ENCODE measurements around the gene PLXDC1.

- no peak for TF ChIP-seq ZBTB7A (tag by site-specific recombination; IDR thresholded peaks at IDR 0.05; ENCODE audit: low read depth)
- TF ChIP-seq CTCF (tag by site-specific recombination; IDR thresholded peaks at IDR 0.05), result no peak
- no peak for TF ChIP-seq ATF2 (tag by site-specific recombination; IDR thresholded peaks at IDR 0.05; ENCODE audit: low read depth)
- no peak for TF ChIP-seq REST (tag by site-specific recombination; IDR thresholded peaks at IDR 0.05)
- no peak for TF ChIP-seq ZNF114 (tag by site-specific recombination; IDR thresholded peaks at IDR 0.05)
- no peak for TF ChIP-seq ZNF354C (tag by site-specific recombination; IDR thresholded peaks at IDR 0.05; ENCODE audit: borderline replicate concordance, low read depth)
- TF ChIP-seq ZNF488 (tag by site-specific recombination; IDR thresholded peaks at IDR 0.05), result no peak
- TF ChIP-seq ZNF426 (tag by site-specific recombination; IDR thresholded peaks at IDR 0.05), result no peak
- no peak for TF ChIP-seq ZNF324 (tag by site-specific recombination; IDR thresholded peaks at IDR 0.05)
- no peak for TF ChIP-seq KLF10 (tag by site-specific recombination; IDR thresholded peaks at IDR 0.05)
- no peak for TF ChIP-seq ZNF138 (tag by site-specific recombination; IDR thresholded peaks at IDR 0.05; ENCODE audit: borderline replicate concordance)
- no peak for TF ChIP-seq TSHZ1 (tag by site-specific recombination; IDR thresholded peaks at IDR 0.05; ENCODE audit: borderline replicate concordance)
- TF ChIP-seq ZNF747 (tag by site-specific recombination; IDR thresholded peaks at IDR 0.05), result no peak
- no peak for TF ChIP-seq INSM2 (tag by site-specific recombination; IDR thresholded peaks at IDR 0.05)
Measured at GRCh38 chr17:39123627-39124026, 27.8 kb downstream of the PLXDC1 start.
